HG03378 (cell line): ENCODE measurements around the gene DGKE.

Source experiments
- ATAC-seq: cut with Tn5 transposase; IDR thresholded peaks from one replicate; pipeline ENCODE4 v1.9.1; 2021; ENCODE audit warnings: mild to moderate bottlenecking, moderate library complexity; ENCODE audit not compliant: unreplicated experiment

Gene DGKE

DNA sequence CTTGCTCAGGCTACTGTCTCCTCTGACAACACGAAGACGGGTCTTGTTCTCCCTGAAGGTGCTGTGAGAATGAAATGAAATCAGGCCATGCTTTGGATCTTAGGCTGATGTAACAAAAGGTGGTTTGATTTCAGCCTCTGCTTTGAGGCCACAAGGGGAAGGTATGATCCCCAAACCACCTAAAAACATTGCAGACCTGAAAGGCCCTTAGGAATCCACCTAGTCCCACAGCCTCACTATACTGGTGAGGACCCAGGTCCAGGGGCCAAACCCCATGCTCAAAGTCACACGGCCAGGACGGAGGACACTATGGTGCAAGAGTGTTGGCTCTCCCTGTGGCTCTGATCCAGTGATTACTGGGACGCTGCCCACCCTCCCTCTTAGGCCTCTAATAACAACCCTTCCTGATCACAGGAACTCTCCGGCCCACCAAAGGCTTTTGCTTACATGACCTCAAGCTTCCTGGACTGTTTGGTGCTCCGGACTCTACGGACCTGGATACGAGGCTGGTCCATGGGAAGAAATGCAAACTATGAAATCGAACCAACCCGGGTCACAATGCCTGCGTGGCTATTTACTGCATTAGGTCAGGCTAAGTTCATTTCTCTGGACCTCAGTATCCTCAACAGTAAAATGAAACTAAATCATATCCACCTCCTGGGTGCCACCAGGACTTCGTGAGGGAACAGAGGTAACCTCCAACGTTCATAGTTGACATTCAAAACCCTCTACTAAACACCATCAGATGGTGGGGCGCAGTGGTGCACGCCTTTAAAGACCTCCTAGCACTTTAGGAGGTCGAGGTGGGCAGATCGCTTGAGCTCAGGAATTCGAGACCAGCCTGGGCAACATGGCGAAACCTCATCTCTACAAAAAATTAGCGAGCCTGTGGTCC lies 78.4 kb downstream of the DGKE start:
- no peak for ATAC-seq

- ATAC-seq = no peak
Measured at GRCh38 chr17:56913000-56913311, 79.0 kb downstream of the DGKE start.

GRCh38 chr17:56913353-56913866 lies 79.5 kb downstream of the DGKE start:
- ATAC-seq = peak; percentile 24

- peak; percentile 41 for ATAC-seq
Measured at GRCh38 chr17:56913867-56914580, 80.1 kb downstream of the DGKE start, which contains the start of gene TRIM25. TRIM25 (minus strand) TSS chr17:56914049; CDS start chr17:56913988, 61 bp downstream.

DNA sequence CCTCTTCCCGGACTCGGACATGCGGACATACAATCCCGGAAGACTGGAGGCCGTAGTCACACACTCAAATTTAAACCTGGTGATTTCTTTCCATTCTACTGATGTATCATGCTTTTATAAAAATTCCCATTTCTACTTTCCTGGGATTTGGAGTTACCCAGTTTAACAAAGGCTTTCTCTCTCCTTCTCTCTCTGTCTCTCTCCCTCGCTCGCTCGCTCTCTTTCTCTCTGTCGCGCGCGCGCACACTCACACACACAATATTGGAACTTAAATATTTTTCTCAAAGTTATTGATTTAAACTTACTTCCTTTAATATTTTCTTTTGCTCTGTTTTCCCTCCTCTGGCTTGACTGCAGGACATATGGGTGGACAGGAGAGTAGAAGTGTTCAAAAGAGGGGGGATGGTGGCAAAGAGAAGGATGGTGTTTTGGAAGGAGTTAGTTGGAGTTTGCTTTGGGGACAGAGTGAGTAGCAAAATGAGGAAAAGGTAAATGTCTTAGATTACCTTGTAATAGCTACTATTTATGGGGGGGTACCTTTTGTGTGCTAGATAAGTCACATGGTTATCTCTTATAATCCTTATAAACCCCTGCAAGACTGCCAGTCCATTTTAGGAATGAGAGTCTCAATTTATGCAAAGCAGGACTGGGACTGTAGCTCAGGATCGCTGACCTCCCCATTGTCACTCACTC lies 80.8 kb downstream of the DGKE start:
- no peak for ATAC-seq

GRCh38 chr17:56917559-56918296 lies 83.8 kb downstream of the DGKE start:
- ATAC-seq = no peak

DNA sequence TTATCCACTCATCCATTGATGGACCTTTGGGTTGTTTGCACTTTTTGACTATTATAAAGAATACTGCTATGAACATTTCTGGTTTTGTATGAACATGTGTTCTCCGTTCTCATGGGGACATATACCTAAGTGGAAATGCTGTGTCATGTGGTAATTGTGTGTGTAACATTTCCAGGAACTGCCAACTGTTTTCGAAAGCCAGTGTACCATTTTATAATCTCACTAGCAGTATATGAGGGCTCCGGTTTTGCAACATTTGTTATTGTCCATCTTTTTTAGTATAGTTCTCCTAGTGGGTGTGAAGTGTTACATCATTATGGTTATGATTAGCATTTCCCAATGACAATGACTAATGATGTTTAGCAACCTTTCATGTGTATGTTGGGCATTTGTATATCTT lies 85.0 kb downstream of the DGKE start:
- no peak for ATAC-seq
